GM19397 (cell line): ENCODE data around the gene NR1H2.
"Not testable (repeated sequence)": the region's sequence is repeated elsewhere in the genome, so short reads cannot be mapped to it uniquely, and the experiment has no call there.

Experiments
- ATAC-seq: cut with Tn5 transposase; IDR thresholded peaks from one replicate; pipeline ENCODE4 v1.9.1; 2021; ENCODE audit warnings: mild to moderate bottlenecking, moderate library complexity; ENCODE audit not compliant: unreplicated experiment

NR1H2 gene

GRCh38 chr19:50344661-50345318 lies 31.5 kb upstream of the NR1H2 start:
- ATAC-seq: no peak

- ATAC-seq: not testable (repeated sequence)
Measured at GRCh38 chr19:50347089-50347581, 29.1 kb upstream of the NR1H2 start.

GRCh38 chr19:50349277-50350057 lies 26.8 kb upstream of the NR1H2 start:
- ATAC-seq: no peak

DNA sequence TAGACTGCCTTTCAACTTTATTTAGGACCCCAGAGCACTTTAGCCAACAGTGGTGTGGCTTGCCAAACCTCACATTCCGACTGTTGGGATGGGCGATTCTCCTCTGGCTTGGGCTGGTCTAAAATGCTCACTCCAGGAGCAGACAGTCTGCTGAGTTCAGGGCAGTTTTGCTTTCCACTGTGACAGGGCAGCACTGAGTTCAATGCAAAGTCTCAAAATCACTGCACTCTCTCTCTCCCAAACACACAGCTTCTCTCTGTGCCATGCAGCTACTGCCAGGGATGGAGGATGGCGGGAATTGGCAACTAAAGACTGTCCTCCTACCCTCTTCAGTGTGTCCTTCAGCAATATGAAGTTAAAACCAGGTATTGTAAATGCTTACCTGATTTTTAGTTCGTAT lies 24.0 kb upstream of the NR1H2 start:
- ATAC-seq: no peak

GRCh38 chr19:50353487-50353880 lies 22.8 kb upstream of the NR1H2 start:
- not testable (repeated sequence) for ATAC-seq

GRCh38 chr19:50356691-50357177 lies 19.5 kb upstream of the NR1H2 start:
- ATAC-seq: no peak

GRCh38 chr19:50357178-50358100 lies 18.8 kb upstream of the NR1H2 start:
- peak; percentile 65 for ATAC-seq

GRCh38 chr19:50358483-50359327 lies 17.6 kb upstream of the NR1H2 start:
- ATAC-seq: no peak

DNA sequence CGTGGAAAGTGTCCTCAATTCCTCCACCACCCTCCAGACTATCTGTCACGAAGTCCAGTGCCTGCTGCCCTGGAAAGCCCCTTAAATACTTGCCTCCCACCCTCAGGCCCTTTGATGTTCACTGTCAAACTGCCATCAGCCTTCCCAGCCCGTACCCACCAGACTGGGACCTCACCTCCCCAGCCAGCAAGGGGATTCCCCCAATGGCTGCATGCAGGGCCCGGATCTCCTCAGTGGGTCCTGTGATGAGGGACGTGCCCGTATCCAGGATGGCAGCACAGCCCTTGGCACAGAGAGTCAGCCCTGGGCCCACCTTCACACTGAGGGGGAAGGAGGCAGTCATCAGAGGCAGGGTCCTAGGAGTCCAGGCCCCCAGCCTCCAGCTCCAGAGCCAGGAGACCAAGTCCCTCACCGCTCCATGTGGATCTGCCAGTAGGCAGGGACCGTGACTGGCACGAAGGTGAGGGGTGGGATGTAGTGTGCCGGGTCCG lies 16.9 kb upstream of the NR1H2 start:
- ATAC-seq: no peak

GRCh38 chr19:50361290-50362029 lies 14.8 kb upstream of the NR1H2 start:
- no peak for ATAC-seq

DNA sequence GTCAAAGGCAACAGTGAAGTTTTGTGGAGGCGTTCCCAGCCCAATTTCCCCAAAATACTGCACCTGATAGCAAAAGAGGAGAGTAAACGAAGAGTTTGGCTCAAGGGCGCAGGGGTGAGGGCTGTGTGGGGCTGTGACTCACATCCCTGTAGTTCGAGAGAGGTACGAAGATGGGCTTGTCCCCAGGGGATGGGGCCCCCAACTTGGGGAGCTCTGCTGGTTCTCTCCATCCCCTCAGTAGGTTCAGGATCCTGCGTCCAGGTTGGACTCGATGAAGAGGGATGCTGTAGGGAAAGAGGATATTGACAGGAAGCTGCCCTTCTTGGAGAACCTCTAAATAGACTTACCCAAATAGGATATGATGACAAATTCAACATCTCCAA lies 14.2 kb upstream of the NR1H2 start:
- ATAC-seq: no peak

- ATAC-seq: no peak
Measured at GRCh38 chr19:50362656-50363424, 13.4 kb upstream of the NR1H2 start.

- ATAC-seq: no peak
Measured at GRCh38 chr19:50365434-50366306, 10.6 kb upstream of the NR1H2 start, which contains the start of gene NAPSA. TSS of gene NAPSA (minus strand) at chr19:50365639. CDS start at chr19:50365621, 18 bp downstream.

GRCh38 chr19:50368649-50369570 lies 7.3 kb upstream of the NR1H2 start:
- ATAC-seq: no peak

GRCh38 chr19:50371914-50372475 lies 4.3 kb upstream of the NR1H2 start:
- no peak for ATAC-seq

GRCh38 chr19:50377051-50377461 lies 799 bp downstream of the NR1H2 start:
- ATAC-seq: no peak
